Right renal pelvis (tissue), 4 donors: ENCODE results near the gene MYH9. TPM values are rescaled to one million over a fixed set of nuclear protein-coding genes. Genes with fewer than 3 reads are reported as not detected.
"Not testable (repeated sequence)": the region's sequence is repeated elsewhere in the genome, so short reads cannot be mapped to it uniquely, and the experiment has no call there.

Source experiments
- DNase-seq, 4 donors: peaks; one replicate each; pipeline ENCODE4 v3.0.0-alpha.2; 2013; ENCODE audit warnings: low read depth in 4 of 4, low spot score in 3 of 4, missing footprints in 1 of 4
- polyA plus RNA-seq, 4 donors: library from polyadenylated mRNA; unstranded; fragments of 120-200 nt; gene quantifications; one replicate each; pipeline ENCODE4 v1.2.1, GENCODE V29; 2013; ENCODE audit not compliant: insufficient read length in 4 of 4

The MYH9 gene
- polyA plus RNA-seq, 4 donors = 269 to 312 (median 292) TPM

GRCh38 chr22:36256478-36256877 lies 131.3 kb downstream of the MYH9 start:
- no peak for DNase-seq

GRCh38 chr22:36255572-36255971 lies 132.2 kb downstream of the MYH9 start:
- DNase-seq = not testable (repeated sequence)

GRCh38 chr22:36253523-36254490 lies 134.0 kb downstream of the MYH9 start:
- no peak for DNase-seq

GRCh38 chr22:36252754-36253522 lies 134.8 kb downstream of the MYH9 start, which contains the start of gene APOL1:
Gene APOL1, plus strand, starts transcription at chr22:36253133. Its CDS starts 1,823 bp downstream, at chr22:36254956.
- DNase-seq = no peak

- DNase-seq = not testable (repeated sequence)
Observed at GRCh38 chr22:36251979-36252608, 135.7 kb downstream of the MYH9 start.

- not testable (repeated sequence) for DNase-seq
Observed at GRCh38 chr22:36250292-36250960, 137.3 kb downstream of the MYH9 start.

GRCh38 chr22:36249160-36249559 lies 138.6 kb downstream of the MYH9 start:
- no peak for DNase-seq

- no peak for DNase-seq
Observed at GRCh38 chr22:36247955-36248354, 139.8 kb downstream of the MYH9 start.

- DNase-seq = no peak
Observed at GRCh38 chr22:36246718-36247117, 141.0 kb downstream of the MYH9 start.

GRCh38 chr22:36245805-36246356 lies 141.9 kb downstream of the MYH9 start:
- no peak for DNase-seq

- no peak for DNase-seq
Observed at GRCh38 chr22:36244522-36245391, 143.0 kb downstream of the MYH9 start.

- DNase-seq = no peak
Observed at GRCh38 chr22:36243986-36244385, 143.8 kb downstream of the MYH9 start.

GRCh38 chr22:36239401-36240171 lies 148.2 kb downstream of the MYH9 start, which contains the start of gene APOL2:
Gene APOL2, minus strand, starts transcription at chr22:36239527. Its CDS starts 6,365 bp downstream, at chr22:36233162.
- peak; percentile 77 to 89 (median 83) for DNase-seq

- no peak for DNase-seq
Observed at GRCh38 chr22:36239150-36239400, 148.7 kb downstream of the MYH9 start.

GRCh38 chr22:36238373-36239149 lies 149.2 kb downstream of the MYH9 start:
- no peak for DNase-seq

GRCh38 chr22:36237462-36238372 lies 150.1 kb downstream of the MYH9 start:
- DNase-seq = no peak
